GM18498 (cell line): ENCODE data around the gene LINC01488.

Experiments used
- ATAC-seq: cut with Tn5 transposase; IDR thresholded peaks from one replicate; pipeline ENCODE4 v1.9.1; 2021; ENCODE audit warnings: mild to moderate bottlenecking, moderate library complexity; ENCODE audit not compliant: unreplicated experiment

LINC01488 gene

GRCh38 chr11:69525516-69526452 is 44.3 kb downstream of the LINC01488 start:
- no peak for ATAC-seq

DNA sequence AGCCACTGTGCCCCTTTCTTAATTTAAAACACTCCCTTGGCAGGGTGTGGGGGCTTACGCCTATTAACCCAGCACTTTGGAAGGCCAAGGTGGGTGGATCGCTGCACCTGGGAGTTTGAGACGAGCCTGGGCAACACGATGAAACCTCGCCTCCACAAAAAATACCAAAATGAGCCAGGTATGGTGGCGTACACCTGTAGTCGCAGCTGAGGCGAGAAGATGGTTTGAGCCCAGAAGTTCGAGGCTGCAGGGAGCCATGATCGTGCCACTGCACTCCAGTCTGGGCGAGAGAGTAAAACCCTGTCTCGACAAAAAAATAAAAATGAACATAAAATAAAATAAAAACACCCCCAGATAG is 45.0 kb downstream of the LINC01488 start:
- no peak for ATAC-seq

DNA sequence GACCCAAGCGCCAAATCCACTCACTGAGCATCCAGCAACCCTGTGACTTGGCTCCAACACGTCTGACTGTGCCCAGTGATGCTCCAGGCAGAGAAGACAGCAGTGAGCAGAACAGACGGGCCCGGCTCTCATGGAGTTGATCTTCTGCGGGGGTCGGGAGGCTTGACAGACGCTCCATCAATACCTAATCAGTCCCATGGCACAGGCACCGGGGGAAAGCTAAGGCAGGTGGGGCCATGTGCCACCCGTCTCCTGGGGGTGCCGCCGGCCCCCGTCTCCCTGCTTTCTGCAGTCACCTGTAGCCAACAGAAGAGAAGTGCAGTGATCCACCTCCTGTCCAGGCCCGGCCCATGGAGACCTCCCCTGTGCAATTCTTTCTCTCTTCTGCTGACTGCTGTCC is 47.5 kb downstream of the LINC01488 start:
- ATAC-seq: no peak

- no peak for ATAC-seq
Measured at GRCh38 chr11:69530278-69531070, 49.0 kb downstream of the LINC01488 start.

DNA sequence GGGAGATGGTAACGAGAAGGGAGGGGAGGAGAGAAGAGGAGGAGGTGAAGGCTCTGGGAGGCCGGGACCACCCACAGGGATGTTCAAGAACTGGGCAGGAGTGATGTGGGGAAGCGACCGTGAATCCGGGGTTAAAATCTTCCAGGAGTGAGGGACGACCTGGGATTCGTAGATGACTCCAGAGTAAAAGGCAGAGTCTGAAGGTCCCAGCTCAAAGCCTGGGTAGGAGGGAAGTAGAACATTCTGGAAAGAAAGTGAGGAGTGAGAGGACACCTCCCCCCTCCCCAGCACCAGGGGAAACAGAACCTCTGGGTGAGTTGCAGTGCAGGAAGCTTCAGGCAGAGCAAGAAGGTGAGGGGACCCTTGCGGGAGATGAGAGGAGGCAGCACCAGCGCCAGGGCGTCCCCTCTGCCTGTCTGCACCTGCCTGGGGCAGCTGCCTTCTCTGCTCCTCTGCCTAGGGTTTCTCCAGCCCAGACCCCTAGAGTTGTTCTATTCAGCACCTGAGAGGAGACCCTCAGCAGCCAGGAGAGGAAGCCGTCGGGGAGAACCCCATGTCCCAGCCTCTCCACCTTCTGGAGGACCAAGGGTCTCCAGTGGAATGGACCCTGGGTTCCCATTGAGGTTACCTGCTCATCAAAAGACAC is 49.7 kb downstream of the LINC01488 start:
- no peak for ATAC-seq

DNA sequence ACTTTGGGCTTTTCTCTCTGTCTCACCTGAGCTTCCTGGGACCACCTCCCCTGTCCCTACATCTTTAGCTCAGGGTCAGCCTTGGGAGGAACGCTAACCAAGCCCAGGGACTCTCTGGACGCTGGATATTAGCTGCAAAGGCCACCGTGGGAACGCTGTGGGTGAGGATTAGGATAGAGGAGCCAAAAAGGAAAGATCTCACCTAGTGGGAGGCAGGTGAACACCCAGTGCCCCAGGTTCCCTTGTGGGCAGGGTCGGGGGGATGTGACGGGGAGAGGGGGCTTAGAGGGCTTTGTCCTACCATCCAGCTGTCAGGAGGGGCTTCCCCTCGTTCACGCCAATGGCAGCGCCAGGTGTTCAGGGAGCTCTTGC is 50.2 kb downstream of the LINC01488 start:
- ATAC-seq: no peak

- no peak for ATAC-seq
Measured at GRCh38 chr11:69533296-69534165, 52.1 kb downstream of the LINC01488 start.

GRCh38 chr11:69534166-69534530 is 52.7 kb downstream of the LINC01488 start:
- ATAC-seq: no peak

- no peak for ATAC-seq
Measured at GRCh38 chr11:69535908-69536307, 54.4 kb downstream of the LINC01488 start.

DNA sequence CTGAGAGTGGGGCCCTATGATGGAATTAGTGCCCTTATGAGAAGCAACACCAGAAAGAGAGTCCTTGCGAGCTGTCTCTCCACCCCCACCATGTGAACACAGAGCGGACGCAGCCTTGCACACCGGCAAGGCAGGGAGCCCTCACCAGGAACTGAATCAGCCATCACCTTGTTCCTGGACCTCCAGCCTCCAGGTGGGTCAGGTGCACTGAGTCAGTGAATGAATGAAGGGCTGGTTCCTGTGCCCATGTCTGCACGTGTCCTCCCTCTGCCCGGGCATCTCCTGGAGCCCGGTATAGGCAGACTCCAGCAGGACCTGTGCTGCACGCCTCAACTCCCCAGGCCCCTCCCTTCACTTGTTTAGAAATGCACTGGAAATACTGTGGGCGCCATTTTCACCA is 54.9 kb downstream of the LINC01488 start:
- no peak for ATAC-seq

DNA sequence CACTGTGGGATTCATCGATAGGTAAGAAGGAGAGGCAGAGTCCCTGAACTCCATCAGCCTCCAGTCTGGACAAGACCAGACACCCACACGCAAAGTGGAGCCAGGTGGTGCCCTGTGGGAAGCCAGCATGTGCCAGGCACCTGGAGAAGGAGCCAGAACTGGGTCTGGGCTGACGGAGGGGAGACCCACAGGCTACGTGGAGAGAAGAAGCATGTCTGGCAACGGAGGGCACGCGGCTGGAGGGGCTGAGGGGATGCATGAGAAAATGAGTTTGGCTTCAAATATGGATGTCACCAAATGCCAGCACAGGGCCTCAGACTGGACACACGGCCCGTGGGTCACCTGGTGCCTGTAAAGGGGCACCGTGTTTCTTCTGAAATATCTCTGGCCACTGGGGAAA is 55.7 kb downstream of the LINC01488 start:
- no peak for ATAC-seq

DNA sequence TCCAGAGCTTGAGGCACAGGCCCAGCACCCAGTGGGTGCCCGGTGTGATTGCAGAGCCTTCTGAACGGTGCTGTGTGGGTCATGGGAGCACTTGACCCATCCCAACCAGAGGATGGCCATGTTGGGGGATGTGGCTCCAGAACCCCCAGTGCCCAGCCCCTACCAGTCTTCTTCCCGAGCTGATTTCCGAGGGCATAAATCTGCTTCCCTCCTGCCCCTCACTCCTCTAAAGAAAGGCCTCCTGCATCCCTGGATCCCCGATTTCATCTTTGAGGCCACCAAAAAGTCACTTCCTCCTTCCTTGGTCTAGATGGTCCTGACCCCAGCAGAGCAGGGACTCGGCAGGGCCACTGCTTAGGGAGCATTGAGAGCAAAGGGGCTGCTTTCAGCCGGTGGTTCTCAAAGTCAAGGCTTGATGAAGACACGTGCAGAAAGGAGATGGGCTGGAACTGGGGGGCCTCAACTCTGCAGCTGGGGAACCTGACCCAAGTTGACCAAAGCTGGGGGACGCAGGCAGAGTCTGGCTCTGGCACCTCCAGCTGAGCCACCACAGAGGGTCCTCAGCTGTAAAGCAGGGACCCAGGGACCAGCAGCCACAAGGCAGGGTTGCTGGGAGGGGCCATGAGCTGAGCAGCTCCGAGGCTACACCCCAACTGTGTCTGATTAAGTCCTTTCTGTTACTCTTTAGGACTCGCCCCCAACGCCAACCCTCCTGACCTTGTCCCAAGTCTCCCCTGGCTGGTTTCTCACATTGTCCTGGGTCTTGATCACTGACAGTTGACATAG is 56.6 kb downstream of the LINC01488 start:
- ATAC-seq: no peak

DNA sequence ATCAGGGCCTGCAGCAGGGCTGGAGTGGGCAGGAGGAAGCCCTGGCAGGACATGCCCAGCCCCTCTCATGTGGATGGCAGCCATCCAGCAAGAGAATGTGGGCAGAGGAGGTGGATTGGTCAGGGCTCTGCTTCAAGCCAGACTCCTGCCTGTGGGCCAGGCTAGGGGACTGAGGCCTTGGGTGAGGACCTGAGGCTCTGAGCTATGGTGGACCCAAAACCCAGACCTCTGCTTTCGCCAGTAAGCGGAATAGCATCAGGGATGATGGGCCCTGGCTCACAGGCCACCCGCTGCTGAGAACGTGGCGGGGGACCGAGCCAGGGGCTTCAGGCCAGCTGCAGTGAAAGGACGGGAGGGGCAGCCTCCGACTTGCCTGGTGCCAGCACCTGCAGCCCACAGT is 57.4 kb downstream of the LINC01488 start:
- no peak for ATAC-seq

DNA sequence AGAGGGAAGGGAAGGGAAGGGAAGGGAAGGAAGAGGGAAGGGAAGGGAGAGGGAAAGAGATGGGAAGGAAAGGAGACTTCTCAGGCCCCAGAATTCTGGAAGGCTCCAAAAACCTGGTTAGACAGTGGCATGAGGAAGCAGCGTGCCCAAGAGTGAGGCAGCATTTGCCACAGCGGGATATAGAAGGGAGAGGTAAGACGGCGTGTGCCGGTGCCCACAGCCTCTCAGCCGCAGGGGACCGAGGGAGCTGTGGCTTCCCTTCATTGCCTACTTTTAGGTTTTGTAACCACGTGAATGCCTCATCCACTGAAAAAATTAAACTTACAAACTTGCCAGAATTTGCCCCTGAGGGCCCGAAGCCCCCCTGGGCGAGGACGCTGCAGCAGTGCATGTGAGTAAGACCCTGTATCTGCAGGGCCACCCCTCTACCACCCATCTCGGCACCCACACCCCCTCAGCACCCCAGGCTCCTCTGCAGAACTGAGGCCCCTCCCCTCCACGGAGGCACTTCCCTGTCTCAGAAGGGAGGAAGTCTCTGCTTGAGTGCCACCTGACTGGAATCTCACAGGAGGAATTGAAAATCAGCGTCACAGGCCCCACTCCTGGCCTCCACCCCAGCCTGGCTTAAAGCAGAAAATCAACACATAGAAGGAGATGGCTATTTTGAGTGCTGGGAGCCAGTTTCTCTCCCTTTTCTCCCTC is 58.1 kb downstream of the LINC01488 start:
- no peak for ATAC-seq

DNA sequence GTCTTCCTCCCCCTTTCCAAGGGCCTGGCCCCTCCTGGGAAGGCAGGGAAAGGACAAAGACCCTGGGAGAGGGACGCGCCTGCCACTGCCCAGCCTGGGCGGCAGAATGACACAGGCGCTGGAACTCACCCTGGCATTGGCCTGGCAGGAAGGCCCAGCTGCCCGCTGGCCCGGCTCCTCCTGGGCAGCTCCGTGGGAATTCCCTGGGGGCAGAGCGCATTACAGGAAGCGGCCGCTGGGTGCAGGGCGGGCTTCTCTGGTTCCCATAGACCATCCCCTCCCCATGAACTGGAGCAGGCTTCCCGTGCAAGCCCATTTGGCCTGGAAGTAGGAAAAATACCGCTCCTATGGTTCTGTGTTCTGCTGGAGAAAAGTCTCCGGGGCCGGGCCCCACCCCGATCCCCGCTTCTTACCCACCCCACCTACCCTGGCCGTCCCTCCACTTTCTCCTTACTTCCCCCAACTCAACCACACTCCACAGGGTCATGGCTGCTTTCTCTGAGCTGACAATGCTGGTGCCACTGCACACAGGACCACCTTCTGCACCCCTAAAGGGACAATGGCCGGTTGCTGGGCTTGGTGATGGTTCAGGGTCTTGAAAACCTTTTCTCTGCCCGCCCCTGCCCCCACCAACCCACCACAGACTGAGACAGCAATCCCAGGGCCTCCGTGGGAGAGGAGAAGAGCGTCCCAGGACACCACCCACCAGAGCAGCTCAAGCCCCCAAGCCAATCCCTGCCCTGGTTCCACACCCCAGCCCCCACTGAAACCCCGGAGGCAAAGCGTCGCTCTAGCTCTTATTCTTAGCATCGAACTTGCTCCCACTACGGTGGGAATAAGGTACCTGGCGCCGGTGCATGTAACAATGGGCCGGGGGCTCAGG is 58.9 kb downstream of the LINC01488 start:
- no peak for ATAC-seq

DNA sequence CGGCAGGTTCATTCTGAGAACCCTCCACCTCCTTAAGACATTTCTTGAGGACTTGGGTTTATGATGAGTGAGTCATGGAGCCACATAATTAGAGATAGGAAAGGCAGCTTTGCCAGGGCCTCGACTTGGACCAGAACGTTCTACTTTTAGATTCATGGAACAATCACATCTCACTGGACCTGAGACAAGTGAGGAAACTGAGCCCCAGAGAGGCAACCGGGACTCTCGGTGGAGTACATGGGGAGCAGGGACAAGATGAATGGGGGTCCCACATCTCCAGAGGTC is 59.5 kb downstream of the LINC01488 start:
- no peak for ATAC-seq

- no peak for ATAC-seq
Measured at GRCh38 chr11:69541501-69542313, 60.2 kb downstream of the LINC01488 start.
